Heart left ventricle (tissue), 16 donors: ENCODE data around the gene PLEKHD1. TPM values are rescaled to one million over a fixed set of nuclear protein-coding genes. Genes with fewer than 3 reads are reported as not detected.

ENCODE experiments used
- ATAC-seq, 4 donors: fragments of 200-7000 bp; cut with Tn5 transposase; one replicate each; pipeline ENCODE4 v1.9.1; 2020 to 2022; ENCODE audit warnings: moderate library complexity in 4 of 4, mild to moderate bottlenecking in 3 of 4, moderate number of reproducible peaks in 1 of 4
- DNase-seq, 5 donors: peaks; one replicate each; pipeline ENCODE4 v3.0.0-alpha.2; 2020
- H3K27ac ChIP-seq, 12 donors: fragments of 200-600 bp; sonication (generic) in 4 of 12; one replicate each; pipeline versions ENCODE4 v1.5.0 to v1.8.0; 2016 to 2022; ENCODE audit warnings: mild to moderate bottlenecking in 2 of 12
- H3K27me3 ChIP-seq, 9 donors: fragments of 200-600 bp; sonication (generic) in 2 of 9; one replicate each; pipeline versions ENCODE4 v1.5.1 to v1.8.0; 2016 to 2022; ENCODE audit warnings: mild to moderate bottlenecking in 3 of 9
- H3K36me3 ChIP-seq, 9 donors: fragments of 200-600 bp; sonication (generic) in 2 of 9; one replicate each; pipeline versions ENCODE4 v1.5.0 to v1.8.0; 2018 to 2022; ENCODE audit warnings: mild to moderate bottlenecking in 2 of 9
- H3K4me1 ChIP-seq, 12 donors: fragments of 200-600 bp; sonication (generic) in 4 of 12; one replicate each; pipeline versions ENCODE4 v1.5.0 to v1.8.0; 2016 to 2022; ENCODE audit warnings: mild to moderate bottlenecking in 3 of 12
- H3K4me3 ChIP-seq, 12 donors: fragments of 200-600 bp; sonication (generic) in 4 of 12; one replicate each; pipeline versions ENCODE4 v1.5.0 to v1.8.0; 2017 to 2022; ENCODE audit warnings: mild to moderate bottlenecking in 9 of 12, moderate library complexity in 4 of 12
- H3K9me3 ChIP-seq, 12 donors: fragments of 200-600 bp; sonication (generic) in 4 of 12; one replicate each; pipeline versions ENCODE4 v1.5.0 to v1.8.0; 2016 to 2022; ENCODE audit warnings: mild to moderate bottlenecking in 1 of 12
- POLR2A ChIP-seq, 2 donors: fragments of 450-650 bp; IDR thresholded peaks; one replicate each; pipeline ENCODE4 v1.6.1; 2017; ENCODE audit warnings: antibody characterized with exemption in 2 of 2, mild to moderate bottlenecking in 2 of 2, moderate library complexity in 2 of 2
- WGBS, 4 donors: extraction: QIAGEN DNeasy Blood & Tissue Kit in 2 of 4; methylation state at CpG; one replicate each; pipeline versions ENCODE4 v1.1.5 to v1.1.7; 2013 to 2018; 5-methylcytosine and 5-hydroxymethylcytosine counted together
- intact Hi-C, 10 donors: fragments of 100-400 bp; cut with DNase I; formaldehyde crosslinking; loops; one replicate each; pipeline versions ENCODE4 v1.11.1 to v1.14.2; 2022
- polyA plus RNA-seq, 2 donors: library from polyadenylated mRNA; stranded (reverse); fragments of 200-250 nt; gene quantifications; one replicate each; pipeline ENCODE4 v1.2.3, GENCODE V29; 2013
- total RNA-seq, 9 donors: library from RNA; depleted of rRNA in 2 of 9; stranded (reverse); fragments of >200 nt in 2 of 9; fragmentation: NEBNext Ultra II Directional in 3 of 9; extraction: Animal tissue kit (Norgen Biotek cat#: 25700) in 3 of 9; gene quantifications; one replicate each; pipeline versions ENCODE4 v1.1.0 to v1.2.4, GENCODE V29; 2016 to 2023
- TF ChIP-seq, protein P1 (sequence below), 12 donors: fragments of 200-600 bp; sonication (generic) in 4 of 12; IDR thresholded peaks; one replicate each; pipeline versions ENCODE4 v1.5.0 to v1.8.0; 2018 to 2022; ENCODE audit warnings: antibody characterized with exemption in 12 of 12, mild to moderate bottlenecking in 5 of 12
- donor health status: ischemic (EF 13 %, LVEDD 7.1; RV severe dilation, severe dysfunction).
- donor health status: healthy with polysubstance abuse.
- donor health status: DM: no; HTN: yes; CAD: no.
- donor health status: DM: no; HTN: no; CAD: no.
- donor health status: ischemic (EF 25% LVEDD 6.9; RV normal size, moderate dysfunction).
- donor health status: ischemic (EF 25% LVEDD 5.7; RV mildly dilated, moderate dysfunction).
- donor health status: healthy.
- donor health status: DM: yes; HTN: yes; CAD: no.
- donor health status: ischemic (EF 35%, LVEDD 5.7; RV mildly dilated, moderate dysfunction).
- donor health status: nonischemic (EF 11% LVEDD 7.7; RV severe dilation, severe dysfunction).
- donor health status: DM: yes; HTN: yes; CAD: no.
- donor health status: PGD.
- donor health status: ischemic (EF 29% LVEDD 5.4; RV normal size, mild dysfunction).
- donor health status: nonischemic (EF 23%, LVEDD 6.1; RV moderate dilation, normal function).

Gene PLEKHD1
- total and polyA plus RNA-seq, 11 donors = 0.04 to 0.45 (median 0.12) TPM; not detected in 4

DNA sequence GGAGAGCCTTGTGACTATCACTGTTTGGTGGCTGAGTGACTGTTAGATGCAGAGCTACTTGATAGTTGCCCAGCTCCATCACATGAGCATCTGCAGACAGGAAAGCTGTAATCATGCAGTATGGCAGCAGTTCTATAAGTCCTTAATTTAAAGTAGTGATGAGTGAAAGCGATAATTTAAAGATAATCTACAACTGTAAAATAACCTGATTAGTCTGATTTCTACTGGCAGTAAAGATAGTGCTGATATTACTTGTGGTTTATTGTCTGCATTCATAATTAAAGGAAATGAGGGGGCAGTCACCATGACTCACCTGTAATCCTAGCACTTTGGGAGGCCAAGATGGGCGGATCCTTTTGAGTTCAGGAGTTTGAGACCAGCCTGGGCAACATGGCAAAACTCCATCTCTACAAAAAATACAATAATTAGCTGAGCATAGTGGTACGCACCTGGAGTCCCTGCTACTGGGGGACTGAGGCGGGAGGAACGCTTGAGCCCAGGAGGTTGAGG lies 41.2 kb upstream of the PLEKHD1 start:
- H3K9me3 ChIP-seq = no peaks in the 10 kb centered on the region
- ATAC-seq (no peak), DNase-seq (no peak)
- no peak overlapping the region for H3K27ac ChIP-seq
- H3K4me1 ChIP-seq = peaks cover 0 to 12% (median 0%) of the 10 kb centered on the region in 12 donors
- no peaks in the 10 kb centered on the region for H3K27me3 ChIP-seq
- TF ChIP-seq POLR2A (IDR thresholded peaks at IDR 0.05) = no peak
- TF ChIP-seq, protein P1, sequence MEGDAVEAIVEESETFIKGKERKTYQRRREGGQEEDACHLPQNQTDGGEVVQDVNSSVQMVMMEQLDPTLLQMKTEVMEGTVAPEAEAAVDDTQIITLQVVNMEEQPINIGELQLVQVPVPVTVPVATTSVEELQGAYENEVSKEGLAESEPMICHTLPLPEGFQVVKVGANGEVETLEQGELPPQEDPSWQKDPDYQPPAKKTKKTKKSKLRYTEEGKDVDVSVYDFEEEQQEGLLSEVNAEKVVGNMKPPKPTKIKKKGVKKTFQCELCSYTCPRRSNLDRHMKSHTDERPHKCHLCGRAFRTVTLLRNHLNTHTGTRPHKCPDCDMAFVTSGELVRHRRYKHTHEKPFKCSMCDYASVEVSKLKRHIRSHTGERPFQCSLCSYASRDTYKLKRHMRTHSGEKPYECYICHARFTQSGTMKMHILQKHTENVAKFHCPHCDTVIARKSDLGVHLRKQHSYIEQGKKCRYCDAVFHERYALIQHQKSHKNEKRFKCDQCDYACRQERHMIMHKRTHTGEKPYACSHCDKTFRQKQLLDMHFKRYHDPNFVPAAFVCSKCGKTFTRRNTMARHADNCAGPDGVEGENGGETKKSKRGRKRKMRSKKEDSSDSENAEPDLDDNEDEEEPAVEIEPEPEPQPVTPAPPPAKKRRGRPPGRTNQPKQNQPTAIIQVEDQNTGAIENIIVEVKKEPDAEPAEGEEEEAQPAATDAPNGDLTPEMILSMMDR (IDR thresholded peaks at IDR 0.05) = no peak
- 94 to 98% (median 97%) methylated on average over 5 of the region's 5 CpGs for WGBS, 4 donors
- no peak overlapping the region for H3K4me3 ChIP-seq
- intact Hi-C loops = no loop called here
- H3K36me3 ChIP-seq = peaks cover 0 to 49% (median 15%) of the 10 kb centered on the region in 9 donors

DNA sequence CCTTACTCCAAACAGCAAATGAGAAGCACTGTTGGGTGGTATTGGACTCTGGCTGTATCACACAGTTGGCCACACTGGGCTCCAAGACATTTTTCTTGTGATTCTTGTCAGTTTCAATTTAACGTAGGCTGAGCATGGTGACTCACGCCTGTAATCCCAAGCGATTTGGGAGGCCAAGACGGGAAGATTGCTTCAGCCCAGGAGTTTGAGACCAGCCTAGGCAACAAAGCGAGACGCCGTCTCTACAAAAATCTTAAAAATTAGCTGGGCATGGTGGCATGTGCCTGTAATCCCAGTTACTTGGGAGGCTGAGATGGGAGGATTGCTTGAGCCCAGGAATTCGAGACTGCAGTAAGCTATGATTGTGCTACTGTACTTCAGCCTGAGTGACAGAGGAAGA lies 35.3 kb upstream of the PLEKHD1 start:
- Histone ChIP-seq H3K9me3 (no peaks in the 10 kb centered on the region), H3K4me1 (no peaks in the 10 kb centered on the region), H3K27ac (no peak overlapping the region), H3K27me3 (no peaks in the 10 kb centered on the region), H3K4me3 (no peak overlapping the region), H3K36me3 (peaks cover 0 to 30% (median 15%) of the 10 kb centered on the region in 9 donors)
- ATAC-seq (no peak), DNase-seq (no peak)
- WGBS, 4 donors = 91 to 98% (median 95%) methylated on average over 8 of the region's 8 CpGs
- TF ChIP-seq POLR2A (IDR thresholded peaks at IDR 0.05) = no peak
- TF ChIP-seq, protein P1 (IDR thresholded peaks at IDR 0.05) = no peak
- intact Hi-C loops = no loop called here

DNA sequence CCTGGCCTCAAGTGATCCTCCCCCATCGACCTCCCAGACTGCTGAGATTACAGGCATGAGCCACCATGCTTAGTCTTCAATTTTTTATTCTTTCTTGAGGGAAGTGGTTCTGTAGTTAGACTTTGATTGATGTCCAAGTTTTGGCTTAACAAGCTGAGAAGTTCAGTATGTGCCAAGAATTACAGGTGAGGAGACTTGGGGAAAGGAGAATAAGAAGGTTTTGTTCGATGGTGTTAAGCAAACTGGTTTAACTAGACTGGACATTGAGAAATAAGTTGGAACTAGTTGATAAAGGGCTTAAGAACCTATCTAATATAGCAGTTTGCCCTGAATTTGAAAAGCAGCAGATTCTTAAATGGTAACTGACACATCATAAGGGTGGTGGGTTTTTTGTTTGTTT lies 32.6 kb upstream of the PLEKHD1 start:
- no peaks in the 10 kb centered on the region for H3K4me1 ChIP-seq
- WGBS, 4 donors = 94 to 99% (median 97%) methylated on average over 2 of the region's 2 CpGs
- H3K27me3 ChIP-seq = no peaks in the 10 kb centered on the region
- no peak for DNase-seq
- intact Hi-C loops = no loop called here
- no peak for ATAC-seq
- H3K4me3 ChIP-seq = no peak overlapping the region
- H3K27ac ChIP-seq = no peak overlapping the region
- no peaks in the 10 kb centered on the region for H3K9me3 ChIP-seq
- H3K36me3 ChIP-seq = peaks cover 0 to 46% (median 29%) of the 10 kb centered on the region in 9 donors
- no peak for TF ChIP-seq POLR2A (IDR thresholded peaks at IDR 0.05)
- TF ChIP-seq, protein P1 (IDR thresholded peaks at IDR 0.05) = no peak

DNA sequence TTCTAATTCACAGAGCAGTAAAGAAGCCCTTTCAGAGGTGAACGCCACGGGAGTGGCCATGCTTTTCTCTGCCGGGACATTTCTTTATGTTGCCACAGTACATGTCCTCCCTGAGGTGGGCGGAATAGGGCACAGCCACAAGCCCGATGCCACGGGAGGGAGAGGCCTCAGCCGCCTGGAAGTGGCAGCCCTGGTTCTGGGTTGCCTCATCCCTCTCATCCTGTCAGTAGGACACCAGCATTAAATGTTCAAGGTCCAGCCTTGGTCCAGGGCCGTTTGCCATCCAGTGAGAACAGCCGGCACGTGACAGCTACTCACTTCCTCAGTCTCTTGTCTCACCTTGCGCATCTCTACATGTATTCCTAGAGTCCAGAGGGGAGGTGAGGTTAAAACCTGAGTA lies 26.2 kb upstream of the PLEKHD1 start:
- WGBS, 4 donors = 83 to 92% (median 87%) methylated on average over 11 of the region's 11 CpGs
- DNase-seq = no peak
- TF ChIP-seq, protein P1 (IDR thresholded peaks at IDR 0.05) = no peak

More for the DNA sequence above, 26.2 kb upstream of the PLEKHD1 start:
- Histone ChIP-seq H3K27me3 (no peaks in the 10 kb centered on the region), H3K36me3 (peaks cover 0 to 78% (median 73%) of the 10 kb centered on the region in 9 donors), H3K9me3 (no peaks in the 10 kb centered on the region), H3K27ac (no peak overlapping the region), H3K4me3 (no peak overlapping the region), H3K4me1 (peaks cover 0 to 7% (median 0%) of the 10 kb centered on the region in 12 donors)
- ATAC-seq = no peak
- intact Hi-C loops = loop anchor here in 1 of 10 donors (5.0 kb wide), 1 partner anchor 331 kb away; no protein-coding TSS in a partner anchor
